ENCODE data around the gene PAM. TPM values are rescaled to one million over a fixed set of nuclear protein-coding genes. Genes with fewer than 3 reads are reported as not detected.

Gene PAM
- total RNA-seq, 1 experiment from 2014 or later: 142 TPM

DNA sequence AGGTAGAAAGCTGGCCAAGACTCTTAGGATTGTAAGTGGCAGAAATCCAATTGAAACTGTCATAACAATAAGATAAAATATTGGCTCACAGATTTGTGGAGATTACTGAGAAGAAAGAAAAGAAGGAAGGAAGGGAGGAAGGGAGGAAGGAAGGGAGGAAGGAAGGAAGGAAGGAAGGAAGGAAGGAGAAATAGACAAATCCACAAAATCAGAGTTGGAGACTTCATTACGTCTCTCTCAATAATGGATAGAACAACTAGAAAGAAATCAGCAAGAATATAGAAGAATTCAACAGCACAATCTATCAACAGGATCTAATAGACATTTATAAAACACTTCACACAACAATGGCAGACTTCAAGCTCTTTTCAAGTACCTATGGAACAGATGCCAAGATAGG, 17.9 kb upstream of the PAM start:
- Mint-ChIP-seq H3K4me1 (ENCODE audit: low read depth, unreplicated experiment) (no peaks in the 10 kb centered on the region), H3K36me3 (ENCODE audit: insufficient read depth, unreplicated experiment) (no peaks in the 10 kb centered on the region), H3K27me3 (ENCODE audit: unreplicated experiment) (no peaks in the 10 kb centered on the region), H3K4me3 (ENCODE audit: low read depth, unreplicated experiment) (no peak overlapping the region), H3K27ac (ENCODE audit: unreplicated experiment) (no peak overlapping the region), H3K9me3 (ENCODE audit: low read depth, unreplicated experiment) (no peaks in the 10 kb centered on the region)
- intact Hi-C loops (cut with micrococcal nuclease; ENCODE audit: unreplicated experiment): no loop called here
- CTCF ChIA-PET: no interaction called here
- BruUV-seq (replicated peaks): no TSS peak
- DNase-seq: no peak
- TF ChIP-seq, protein P1, sequence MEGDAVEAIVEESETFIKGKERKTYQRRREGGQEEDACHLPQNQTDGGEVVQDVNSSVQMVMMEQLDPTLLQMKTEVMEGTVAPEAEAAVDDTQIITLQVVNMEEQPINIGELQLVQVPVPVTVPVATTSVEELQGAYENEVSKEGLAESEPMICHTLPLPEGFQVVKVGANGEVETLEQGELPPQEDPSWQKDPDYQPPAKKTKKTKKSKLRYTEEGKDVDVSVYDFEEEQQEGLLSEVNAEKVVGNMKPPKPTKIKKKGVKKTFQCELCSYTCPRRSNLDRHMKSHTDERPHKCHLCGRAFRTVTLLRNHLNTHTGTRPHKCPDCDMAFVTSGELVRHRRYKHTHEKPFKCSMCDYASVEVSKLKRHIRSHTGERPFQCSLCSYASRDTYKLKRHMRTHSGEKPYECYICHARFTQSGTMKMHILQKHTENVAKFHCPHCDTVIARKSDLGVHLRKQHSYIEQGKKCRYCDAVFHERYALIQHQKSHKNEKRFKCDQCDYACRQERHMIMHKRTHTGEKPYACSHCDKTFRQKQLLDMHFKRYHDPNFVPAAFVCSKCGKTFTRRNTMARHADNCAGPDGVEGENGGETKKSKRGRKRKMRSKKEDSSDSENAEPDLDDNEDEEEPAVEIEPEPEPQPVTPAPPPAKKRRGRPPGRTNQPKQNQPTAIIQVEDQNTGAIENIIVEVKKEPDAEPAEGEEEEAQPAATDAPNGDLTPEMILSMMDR (IDR thresholded peaks at IDR 0.05; ENCODE audit: unreplicated experiment): no peak

- Mint-ChIP-seq H3K9me3 (ENCODE audit: low read depth, unreplicated experiment) (no peaks in the 10 kb centered on the region), H3K27ac (ENCODE audit: unreplicated experiment) (no peak overlapping the region), H3K4me3 (ENCODE audit: low read depth, unreplicated experiment) (no peak overlapping the region), H3K36me3 (ENCODE audit: insufficient read depth, unreplicated experiment) (no peaks in the 10 kb centered on the region), H3K4me1 (ENCODE audit: low read depth, unreplicated experiment) (no peaks in the 10 kb centered on the region), H3K27me3 (ENCODE audit: unreplicated experiment) (no peaks in the 10 kb centered on the region)
- intact Hi-C loops (cut with micrococcal nuclease; ENCODE audit: unreplicated experiment): no loop called here
- DNase-seq: no peak
- TF ChIP-seq, protein P1 (IDR thresholded peaks at IDR 0.05; ENCODE audit: unreplicated experiment): no peak
- CTCF ChIA-PET: no interaction called here
- no TSS peak for BruUV-seq (replicated peaks)
Measured at GRCh38 chr5:102737805-102738469, 17.2 kb upstream of the PAM start.

GRCh38 chr5:102740515-102740914, 14.6 kb upstream of the PAM start:
- CTCF ChIA-PET: no interaction called here

GRCh38 chr5:102742215-102742614, 12.9 kb upstream of the PAM start:
- H3K4me1 Mint-ChIP-seq (ENCODE audit: low read depth, unreplicated experiment): no peaks in the 10 kb centered on the region
- no TSS peak for BruUV-seq (replicated peaks)
- DNase-seq: no peak
- no peak overlapping the region for H3K27ac Mint-ChIP-seq (ENCODE audit: unreplicated experiment)
- TF ChIP-seq, protein P1 (IDR thresholded peaks at IDR 0.05; ENCODE audit: unreplicated experiment): no peak
- no peaks in the 10 kb centered on the region for H3K27me3 Mint-ChIP-seq (ENCODE audit: unreplicated experiment)
- CTCF ChIA-PET: no interaction called here
- no peaks in the 10 kb centered on the region for H3K36me3 Mint-ChIP-seq (ENCODE audit: insufficient read depth, unreplicated experiment)
- no peak overlapping the region for H3K4me3 Mint-ChIP-seq (ENCODE audit: low read depth, unreplicated experiment)
- H3K9me3 Mint-ChIP-seq (ENCODE audit: low read depth, unreplicated experiment): no peaks in the 10 kb centered on the region
- intact Hi-C loops (cut with micrococcal nuclease; ENCODE audit: unreplicated experiment): no loop called here

More at GRCh38 chr5:102740515-102740914, 14.6 kb upstream of the PAM start:
- Mint-ChIP-seq H3K27me3 (ENCODE audit: unreplicated experiment) (no peaks in the 10 kb centered on the region), H3K36me3 (ENCODE audit: insufficient read depth, unreplicated experiment) (no peaks in the 10 kb centered on the region), H3K4me3 (ENCODE audit: low read depth, unreplicated experiment) (no peak overlapping the region), H3K4me1 (ENCODE audit: low read depth, unreplicated experiment) (no peaks in the 10 kb centered on the region), H3K9me3 (ENCODE audit: low read depth, unreplicated experiment) (no peaks in the 10 kb centered on the region), H3K27ac (ENCODE audit: unreplicated experiment) (no peak overlapping the region)
- TF ChIP-seq, protein P1 (IDR thresholded peaks at IDR 0.05; ENCODE audit: unreplicated experiment): no peak
- intact Hi-C loops (cut with micrococcal nuclease; ENCODE audit: unreplicated experiment): no loop called here
- DNase-seq: no peak
- BruUV-seq (replicated peaks): no TSS peak
